ENCODE data around the gene HCN1. TPM values are rescaled to one million over a fixed set of nuclear protein-coding genes. Genes with fewer than 3 reads are reported as not detected.
"Not testable (repeated sequence)": the region's sequence is repeated elsewhere in the genome, so short reads cannot be mapped to it uniquely, and the experiment has no call there.

HCN1 gene
- total RNA-seq, 1 donor from 2014 or later = not detected

GRCh38 chr5:45372629-45373028 lies 323.6 kb downstream of the HCN1 start:
- Mint-ChIP-seq H3K4me3 (no peak overlapping the region), H3K27me3 (no peaks in the 10 kb centered on the region), H3K4me1 (no peaks in the 10 kb centered on the region), H3K27ac (no peak overlapping the region), H3K36me3 (ENCODE audit: low read depth) (no peaks in the 10 kb centered on the region), H3K9me3 (peaks cover 3% of the 10 kb centered on the region)
- no peak for DNase-seq
- intact Hi-C loops (cut with micrococcal nuclease) = no loop called here

GRCh38 chr5:45371423-45371822 lies 324.8 kb downstream of the HCN1 start:
- H3K9me3 Mint-ChIP-seq; DNase-seq; H3K4me3 Mint-ChIP-seq; H3K36me3 Mint-ChIP-seq (ENCODE audit: low read depth); H3K4me1 Mint-ChIP-seq; H3K27me3 Mint-ChIP-seq; intact Hi-C loops (cut with micrococcal nuclease); H3K27ac Mint-ChIP-seq: not testable (repeated sequence)

- no peaks in the 10 kb centered on the region for H3K27me3 Mint-ChIP-seq
- no peak overlapping the region for H3K27ac Mint-ChIP-seq
- H3K9me3 Mint-ChIP-seq = peaks cover 10% of the 10 kb centered on the region
- DNase-seq = no peak
- H3K4me3 Mint-ChIP-seq = no peak overlapping the region
- H3K36me3 Mint-ChIP-seq (ENCODE audit: low read depth) = no peaks in the 10 kb centered on the region
- intact Hi-C loops (cut with micrococcal nuclease) = no loop called here
- no peaks in the 10 kb centered on the region for H3K4me1 Mint-ChIP-seq
Observed at GRCh38 chr5:45355189-45355992, 340.8 kb downstream of the HCN1 start.

- Mint-ChIP-seq H3K9me3 (peaks cover 3% of the 10 kb centered on the region), H3K27ac (no peak overlapping the region), H3K4me3 (no peak overlapping the region), H3K36me3 (ENCODE audit: low read depth) (no peaks in the 10 kb centered on the region), H3K4me1 (no peaks in the 10 kb centered on the region), H3K27me3 (no peaks in the 10 kb centered on the region)
- intact Hi-C loops (cut with micrococcal nuclease) = no loop called here
- DNase-seq = no peak
Observed at GRCh38 chr5:45336464-45336863, 359.7 kb downstream of the HCN1 start.

GRCh38 chr5:45335978-45336377 lies 360.2 kb downstream of the HCN1 start:
- intact Hi-C loops (cut with micrococcal nuclease) = no loop called here
- no peak for DNase-seq
- Mint-ChIP-seq H3K4me1 (no peaks in the 10 kb centered on the region), H3K27me3 (no peaks in the 10 kb centered on the region), H3K36me3 (ENCODE audit: low read depth) (no peaks in the 10 kb centered on the region), H3K9me3 (peaks cover 3% of the 10 kb centered on the region), H3K27ac (no peak overlapping the region), H3K4me3 (no peak overlapping the region)

- no peak overlapping the region for H3K27ac Mint-ChIP-seq
- no peaks in the 10 kb centered on the region for H3K36me3 Mint-ChIP-seq (ENCODE audit: low read depth)
- H3K9me3 Mint-ChIP-seq = peaks cover 3% of the 10 kb centered on the region
- no peak overlapping the region for H3K4me3 Mint-ChIP-seq
- no peak for DNase-seq
- H3K4me1 Mint-ChIP-seq = no peaks in the 10 kb centered on the region
- H3K27me3 Mint-ChIP-seq = no peaks in the 10 kb centered on the region
- intact Hi-C loops (cut with micrococcal nuclease) = no loop called here
Observed at GRCh38 chr5:45335346-45335745, 360.8 kb downstream of the HCN1 start.

GRCh38 chr5:45334939-45335338 lies 361.2 kb downstream of the HCN1 start:
- Mint-ChIP-seq H3K9me3 (peaks cover 3% of the 10 kb centered on the region), H3K4me1 (no peaks in the 10 kb centered on the region), H3K4me3 (no peak overlapping the region), H3K36me3 (ENCODE audit: low read depth) (no peaks in the 10 kb centered on the region), H3K27ac (no peak overlapping the region), H3K27me3 (no peaks in the 10 kb centered on the region)
- intact Hi-C loops (cut with micrococcal nuclease) = no loop called here
- no peak for DNase-seq

GRCh38 chr5:45312627-45313026 lies 383.6 kb downstream of the HCN1 start:
- H3K4me3 Mint-ChIP-seq; intact Hi-C loops (cut with micrococcal nuclease); H3K27ac Mint-ChIP-seq; DNase-seq; H3K27me3 Mint-ChIP-seq; H3K4me1 Mint-ChIP-seq; H3K9me3 Mint-ChIP-seq; H3K36me3 Mint-ChIP-seq (ENCODE audit: low read depth): not testable (repeated sequence)

GRCh38 chr5:45295231-45295630 lies 400.9 kb downstream of the HCN1 start:
- H3K4me1 Mint-ChIP-seq = no peaks in the 10 kb centered on the region
- no peak overlapping the region for H3K27ac Mint-ChIP-seq
- H3K9me3 Mint-ChIP-seq = peaks cover 3% of the 10 kb centered on the region
- intact Hi-C loops (cut with micrococcal nuclease) = no loop called here
- DNase-seq = no peak
- no peak overlapping the region for H3K4me3 Mint-ChIP-seq
- no peaks in the 10 kb centered on the region for H3K27me3 Mint-ChIP-seq
- no peaks in the 10 kb centered on the region for H3K36me3 Mint-ChIP-seq (ENCODE audit: low read depth)

- H3K27ac Mint-ChIP-seq = no peak overlapping the region
- H3K4me1 Mint-ChIP-seq = no peaks in the 10 kb centered on the region
- H3K4me3 Mint-ChIP-seq = no peak overlapping the region
- no peaks in the 10 kb centered on the region for H3K36me3 Mint-ChIP-seq (ENCODE audit: low read depth)
- DNase-seq = no peak
- H3K9me3 Mint-ChIP-seq = peaks cover 13% of the 10 kb centered on the region
- intact Hi-C loops (cut with micrococcal nuclease) = no loop called here
- H3K27me3 Mint-ChIP-seq = no peaks in the 10 kb centered on the region
Observed at GRCh38 chr5:45288746-45289145, 407.4 kb downstream of the HCN1 start.

GRCh38 chr5:45284436-45284835 lies 411.7 kb downstream of the HCN1 start:
- Mint-ChIP-seq H3K27ac (no peak overlapping the region), H3K4me3 (no peak overlapping the region), H3K27me3 (no peaks in the 10 kb centered on the region), H3K9me3 (peaks cover 12% of the 10 kb centered on the region), H3K4me1 (no peaks in the 10 kb centered on the region), H3K36me3 (ENCODE audit: low read depth) (no peaks in the 10 kb centered on the region)
- intact Hi-C loops (cut with micrococcal nuclease) = no loop called here
- no peak for DNase-seq

GRCh38 chr5:45281081-45281480 lies 415.1 kb downstream of the HCN1 start:
- no peak overlapping the region for H3K4me3 Mint-ChIP-seq
- peaks cover 3% of the 10 kb centered on the region for H3K9me3 Mint-ChIP-seq
- H3K27me3 Mint-ChIP-seq = no peaks in the 10 kb centered on the region
- DNase-seq = no peak
- no peaks in the 10 kb centered on the region for H3K4me1 Mint-ChIP-seq
- H3K27ac Mint-ChIP-seq = no peak overlapping the region
- no peaks in the 10 kb centered on the region for H3K36me3 Mint-ChIP-seq (ENCODE audit: low read depth)
- intact Hi-C loops (cut with micrococcal nuclease) = no loop called here

GRCh38 chr5:45279109-45279508 lies 417.1 kb downstream of the HCN1 start:
- H3K27me3 Mint-ChIP-seq = no peaks in the 10 kb centered on the region
- H3K4me3 Mint-ChIP-seq = no peak overlapping the region
- intact Hi-C loops (cut with micrococcal nuclease) = no loop called here
- H3K27ac Mint-ChIP-seq = no peak overlapping the region
- peaks cover 4% of the 10 kb centered on the region for H3K9me3 Mint-ChIP-seq
- no peaks in the 10 kb centered on the region for H3K4me1 Mint-ChIP-seq
- no peak for DNase-seq
- no peaks in the 10 kb centered on the region for H3K36me3 Mint-ChIP-seq (ENCODE audit: low read depth)

GRCh38 chr5:45277860-45278259 lies 418.3 kb downstream of the HCN1 start:
- Mint-ChIP-seq H3K4me3 (no peak overlapping the region), H3K27me3 (no peaks in the 10 kb centered on the region), H3K4me1 (no peaks in the 10 kb centered on the region), H3K27ac (no peak overlapping the region), H3K9me3 (peaks cover 4% of the 10 kb centered on the region), H3K36me3 (ENCODE audit: low read depth) (no peaks in the 10 kb centered on the region)
- intact Hi-C loops (cut with micrococcal nuclease) = no loop called here
- no peak for DNase-seq

- intact Hi-C loops (cut with micrococcal nuclease) = no loop called here
- Mint-ChIP-seq H3K4me1 (no peaks in the 10 kb centered on the region), H3K27ac (no peak overlapping the region), H3K36me3 (ENCODE audit: low read depth) (no peaks in the 10 kb centered on the region), H3K9me3 (peaks cover 4% of the 10 kb centered on the region), H3K27me3 (no peaks in the 10 kb centered on the region), H3K4me3 (no peak overlapping the region)
- DNase-seq = no peak
Observed at GRCh38 chr5:45274241-45274640, 421.9 kb downstream of the HCN1 start.

Data from activated CD4-positive, alpha-beta T cell treated with anti-CD3 and anti-CD28 coated beads, Interleukin-2, amount 10 ng/mL, durations not matched to agents 24 days and 14 days (primary cell).